ENCODE results near the gene MFSD6.

MFSD6 gene

DNA sequence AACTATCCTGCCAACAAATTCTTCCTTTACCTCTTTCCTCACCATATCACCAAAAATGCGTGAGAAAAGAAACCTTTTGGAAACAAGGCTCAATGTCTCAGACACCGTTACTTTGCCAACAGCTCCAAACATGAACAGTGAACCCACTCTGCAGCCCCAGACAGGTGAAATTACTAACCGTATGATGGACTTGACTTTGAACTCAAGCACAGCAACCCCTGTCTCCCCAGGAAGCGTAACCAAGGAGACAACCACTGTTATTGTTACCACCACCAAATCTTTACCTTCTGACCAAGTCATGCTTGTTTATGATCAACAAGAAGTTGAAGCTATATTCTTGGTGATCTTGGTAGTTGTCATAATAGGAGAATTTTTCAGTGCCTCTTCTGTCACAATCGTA is 28.4 kb downstream of the MFSD6 start:
- no peak for DNase-seq (ENCODE audit: low read depth in 2 of 2)

DNA sequence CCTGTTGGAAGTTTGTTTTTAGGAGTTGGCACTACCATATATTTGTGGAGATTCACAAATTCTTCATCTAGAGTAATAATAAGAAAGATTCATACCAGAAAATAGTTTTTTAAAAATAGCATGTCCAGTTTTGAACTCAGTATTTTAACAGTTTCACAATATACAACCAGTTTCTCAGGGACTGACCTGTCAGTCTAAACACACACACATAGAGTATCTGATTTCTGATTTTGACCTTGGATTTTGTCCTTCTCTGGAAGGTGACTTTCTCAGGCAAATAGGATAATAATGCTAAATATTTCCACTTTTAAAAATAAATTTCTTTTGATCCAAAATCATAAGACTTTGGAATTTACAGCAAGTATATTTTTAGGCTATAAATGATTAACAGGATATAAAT is 32.0 kb downstream of the MFSD6 start:
- no peak for DNase-seq (ENCODE audit: low read depth in 2 of 2)

DNA sequence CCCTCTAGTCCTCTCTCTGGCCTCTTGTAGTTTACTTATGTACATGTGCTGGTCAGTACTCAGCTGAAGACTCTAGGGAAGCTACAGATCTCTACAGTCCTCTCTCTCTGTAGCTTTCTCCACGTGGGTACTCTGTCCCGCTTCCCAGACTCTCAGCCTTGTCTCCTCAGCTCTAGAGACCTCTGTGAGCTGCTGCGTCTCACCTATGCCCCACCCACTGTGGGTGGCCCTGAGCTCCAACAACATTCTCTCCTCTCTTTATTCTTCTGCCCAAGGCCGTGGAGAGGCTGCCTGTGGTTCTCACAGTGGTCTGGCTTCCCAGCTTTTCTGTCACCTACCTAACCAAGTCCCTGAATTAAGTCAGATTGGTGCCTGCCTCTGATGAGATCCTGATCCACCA is 33.4 kb downstream of the MFSD6 start:
- DNase-seq (ENCODE audit: low read depth in 2 of 2), result no peak

DNA sequence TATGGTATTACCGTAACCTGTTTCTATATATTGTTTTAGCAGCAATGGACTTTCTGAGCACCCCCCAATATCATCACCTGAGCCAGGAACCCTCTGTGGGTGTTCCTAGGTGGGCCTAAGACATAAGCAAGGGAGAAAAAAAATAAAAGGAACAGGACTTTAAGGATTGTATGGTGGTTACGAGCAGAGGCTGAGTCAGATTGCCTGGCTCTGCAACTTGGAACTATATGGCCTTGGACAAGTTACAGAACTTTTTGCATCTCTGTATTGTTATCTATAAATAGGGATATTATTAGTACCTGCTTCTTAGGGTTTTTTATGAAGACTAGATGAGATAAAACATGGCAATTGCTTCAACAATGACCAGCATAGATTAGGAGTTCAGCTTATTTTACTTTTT is 34.9 kb downstream of the MFSD6 start:
- no peak for DNase-seq (ENCODE audit: low read depth in 2 of 2)

DNA sequence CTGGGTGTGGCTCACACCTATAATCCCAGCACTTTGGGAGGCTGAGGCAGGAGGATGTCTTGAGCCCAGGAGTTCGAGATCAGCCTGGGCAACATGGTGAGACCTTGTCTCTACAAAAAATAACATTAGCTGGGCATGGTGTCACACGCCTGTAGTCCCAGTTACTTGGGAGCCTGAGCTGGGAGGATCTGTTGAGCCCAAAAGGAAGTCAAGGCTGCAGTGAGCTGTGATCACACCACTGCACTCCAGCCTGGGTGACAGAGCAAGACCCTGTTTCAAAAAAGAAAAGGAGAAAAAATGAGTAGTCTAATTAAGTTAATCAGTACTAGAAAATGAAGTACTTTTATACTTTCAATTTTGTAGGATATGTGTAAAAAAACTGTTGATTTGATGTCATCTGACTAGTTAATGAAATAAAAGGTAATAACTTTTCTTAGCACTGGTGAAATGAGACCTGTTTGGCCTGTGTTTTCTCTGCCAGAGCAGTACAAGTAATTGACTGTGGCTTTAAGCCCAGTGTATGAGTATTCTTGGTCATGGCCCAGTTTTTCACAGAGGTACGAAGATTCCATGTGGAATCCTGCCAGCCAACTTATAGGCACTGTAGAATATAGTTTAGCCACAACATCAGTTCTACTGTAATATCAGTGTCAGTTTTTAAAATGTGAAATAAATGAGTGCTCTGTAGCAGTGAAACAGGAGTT is 35.8 kb downstream of the MFSD6 start:
- DNase-seq (ENCODE audit: low read depth in 2 of 2), result no peak

DNA sequence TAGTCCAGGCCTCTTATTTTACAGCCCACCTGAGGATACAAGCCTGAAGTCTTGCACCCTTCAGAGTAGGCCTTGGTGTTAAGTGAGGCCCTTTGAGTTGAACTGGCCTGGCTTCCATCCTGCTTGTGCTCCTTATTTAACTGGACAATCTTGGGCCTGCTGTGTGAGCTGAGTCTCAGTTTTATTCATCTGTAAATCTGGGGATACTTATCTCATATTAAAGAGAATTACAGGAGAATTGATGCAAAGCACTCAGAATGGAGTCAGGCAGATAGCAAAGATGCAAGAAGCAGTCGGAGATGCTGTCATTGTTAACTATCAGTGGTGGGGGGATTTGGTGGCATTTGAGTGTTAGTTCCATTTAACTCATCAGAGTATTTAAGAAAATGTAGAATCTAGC is 36.8 kb downstream of the MFSD6 start:
- DNase-seq (ENCODE audit: low read depth in 2 of 2), result no peak

DNA sequence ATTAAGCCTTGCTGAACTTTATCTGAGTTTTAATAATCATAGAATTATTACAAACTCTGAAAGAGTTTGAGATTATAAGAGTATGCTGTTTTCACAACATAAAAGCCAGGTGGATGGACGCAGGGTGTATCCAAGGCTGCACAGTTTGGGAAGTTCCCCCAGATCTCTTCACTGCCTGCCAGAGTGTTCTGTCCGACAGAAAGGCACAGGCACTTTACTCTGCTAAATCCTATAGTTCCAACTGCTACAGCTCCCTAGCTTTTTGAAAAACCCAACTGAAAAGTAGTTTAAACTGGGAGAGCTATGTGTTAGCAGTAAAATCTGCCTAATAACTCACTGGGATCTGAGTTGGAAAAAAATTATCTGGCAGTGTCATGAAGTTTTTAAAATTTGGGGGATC is 38.0 kb downstream of the MFSD6 start:
- no peak for DNase-seq (ENCODE audit: low read depth in 2 of 2)

DNA sequence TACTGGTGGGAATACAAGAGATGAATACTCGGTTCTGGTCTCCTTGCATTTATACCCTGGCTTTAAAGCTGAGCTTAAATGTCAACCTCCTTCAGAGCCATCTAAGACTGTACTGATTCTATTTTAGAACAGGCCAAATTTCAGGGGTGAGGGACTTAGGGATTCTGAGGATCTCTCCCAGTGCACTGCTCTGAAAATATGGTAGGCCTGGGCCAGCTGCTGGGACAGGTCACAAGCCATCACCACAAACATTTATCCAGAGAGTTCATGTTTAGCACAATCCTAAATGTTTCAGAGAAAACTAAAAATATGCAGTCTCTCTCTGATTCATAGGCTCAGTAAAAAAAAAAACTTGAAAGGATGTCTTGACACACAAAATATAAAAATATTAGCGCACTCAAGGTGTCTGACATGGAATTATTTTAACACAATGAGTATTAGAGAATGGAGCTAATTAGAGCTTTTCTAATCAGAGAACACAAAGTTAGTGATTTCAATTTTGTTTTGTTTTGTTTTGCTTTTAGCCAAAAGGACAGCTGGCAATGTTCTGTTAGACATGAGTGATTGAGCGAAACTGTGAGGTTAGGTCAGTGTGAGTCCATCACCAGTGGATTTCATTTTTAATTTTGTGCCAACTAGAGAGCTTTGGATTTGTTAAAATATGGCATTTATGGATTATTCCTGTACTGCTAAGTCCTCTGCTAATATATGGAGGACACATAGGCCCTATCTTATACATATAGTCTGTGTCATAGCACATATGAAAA is 38.8 kb downstream of the MFSD6 start:
- no peak for DNase-seq (ENCODE audit: low read depth in 2 of 2)

DNA sequence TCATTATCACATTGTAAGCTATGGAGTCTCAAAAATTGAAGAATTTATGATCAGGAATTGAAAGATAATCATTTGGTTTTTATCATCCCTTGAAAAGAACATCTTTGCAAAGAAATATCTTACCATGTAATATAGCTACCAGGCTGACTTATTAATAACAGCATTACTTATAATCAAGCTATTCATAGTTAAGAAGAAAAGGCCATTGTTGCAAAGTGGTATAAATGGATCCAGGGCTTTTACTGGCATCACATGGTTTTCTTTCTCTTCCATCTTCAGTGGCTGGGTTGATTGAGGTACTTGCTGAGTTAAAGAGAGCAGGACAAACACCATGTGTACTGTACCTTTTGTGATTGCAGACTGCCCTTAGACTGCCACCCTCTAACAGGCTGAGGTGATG is 39.6 kb downstream of the MFSD6 start:
- no peak for DNase-seq (ENCODE audit: low read depth in 2 of 2)

DNA sequence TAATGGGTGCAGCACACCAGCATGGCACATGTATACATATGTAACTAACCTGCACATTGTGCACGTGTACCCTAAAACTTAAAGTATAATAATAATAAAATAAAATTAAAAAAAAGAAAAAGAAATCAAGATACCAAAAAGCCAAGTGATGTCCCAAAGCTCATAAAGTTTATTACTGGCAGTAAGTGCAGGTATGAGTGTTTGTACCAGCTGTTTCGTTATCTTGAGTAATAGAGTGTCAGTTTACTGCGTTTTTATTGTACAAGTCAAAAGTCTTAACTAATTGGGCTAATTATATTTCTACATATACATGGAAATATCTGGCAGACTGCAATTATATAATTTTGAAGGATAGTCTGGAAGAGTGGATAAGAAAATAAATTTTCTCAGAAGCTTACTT is 41.8 kb downstream of the MFSD6 start:
- no peak for DNase-seq (ENCODE audit: low read depth in 2 of 2)

DNA sequence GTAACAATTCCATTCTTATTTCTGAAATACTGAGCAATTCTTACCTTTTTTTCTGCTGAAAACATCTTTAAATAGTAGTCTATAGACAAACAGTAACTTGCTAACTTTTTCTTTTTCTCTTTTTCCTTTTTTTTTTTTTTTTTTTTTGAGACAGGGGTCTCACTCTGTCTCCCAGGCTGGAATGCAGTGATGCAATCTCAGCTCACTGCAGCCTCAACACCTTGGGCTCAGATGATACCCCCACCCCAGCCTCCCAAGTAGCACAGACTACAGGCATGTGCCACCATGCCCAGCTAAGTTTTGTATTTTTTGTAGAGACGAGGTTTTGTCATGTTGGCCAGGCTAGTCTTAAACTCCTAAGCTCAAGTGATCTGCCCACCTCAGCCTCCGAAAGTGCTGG is 42.2 kb downstream of the MFSD6 start:
- DNase-seq (ENCODE audit: low read depth in 2 of 2), result no peak

DNA sequence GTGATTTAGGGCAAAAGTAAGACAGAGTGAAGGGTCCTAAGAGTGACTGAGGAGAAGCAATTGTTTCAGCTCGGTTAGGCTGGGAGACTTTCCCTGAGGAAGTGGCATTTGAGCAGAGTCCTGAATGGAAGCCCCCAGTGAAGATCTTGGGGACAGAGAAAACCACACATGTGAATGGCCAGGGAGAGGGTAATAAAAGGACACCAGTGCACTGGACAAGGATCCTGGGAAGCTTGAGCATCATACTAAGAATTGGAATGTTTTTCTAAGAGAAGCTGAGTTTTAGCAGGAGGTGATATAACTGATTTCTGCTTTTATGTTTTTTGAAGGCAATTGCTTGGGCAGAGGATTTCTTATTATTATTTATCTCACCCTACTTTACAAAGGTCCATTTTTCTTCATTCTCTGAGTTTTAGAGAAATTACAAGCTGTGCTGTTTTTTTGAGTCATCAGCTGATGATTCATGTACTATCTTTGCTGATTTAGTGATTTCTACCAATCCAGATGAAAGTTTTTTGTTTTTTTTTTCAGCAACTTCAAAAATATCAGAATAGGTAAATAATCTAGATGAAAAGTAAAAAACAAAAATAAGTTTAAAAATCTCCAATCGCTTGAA is 43.5 kb downstream of the MFSD6 start:
- DNase-seq (ENCODE audit: low read depth in 2 of 2), result no peak

DNA sequence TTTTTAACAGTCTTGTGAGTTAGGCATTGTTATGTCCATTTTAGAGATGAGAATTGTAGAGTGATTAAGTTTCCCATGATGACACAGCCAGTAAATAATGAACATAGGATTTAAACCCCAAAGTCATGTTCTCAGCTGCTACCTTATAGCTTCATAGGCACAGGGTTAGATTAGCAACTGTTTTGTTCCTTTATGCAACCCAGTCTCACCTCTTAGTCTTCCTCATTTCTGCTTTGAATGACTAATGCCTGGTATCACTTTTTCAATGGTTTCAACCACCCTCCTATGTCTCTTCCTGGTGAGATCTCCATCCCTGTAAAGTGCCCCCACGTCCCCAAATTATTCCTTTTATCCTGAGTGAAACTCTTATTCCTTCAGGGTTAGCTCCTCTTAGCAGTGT is 44.3 kb downstream of the MFSD6 start:
- DNase-seq (ENCODE audit: low read depth in 2 of 2), result no peak

DNA sequence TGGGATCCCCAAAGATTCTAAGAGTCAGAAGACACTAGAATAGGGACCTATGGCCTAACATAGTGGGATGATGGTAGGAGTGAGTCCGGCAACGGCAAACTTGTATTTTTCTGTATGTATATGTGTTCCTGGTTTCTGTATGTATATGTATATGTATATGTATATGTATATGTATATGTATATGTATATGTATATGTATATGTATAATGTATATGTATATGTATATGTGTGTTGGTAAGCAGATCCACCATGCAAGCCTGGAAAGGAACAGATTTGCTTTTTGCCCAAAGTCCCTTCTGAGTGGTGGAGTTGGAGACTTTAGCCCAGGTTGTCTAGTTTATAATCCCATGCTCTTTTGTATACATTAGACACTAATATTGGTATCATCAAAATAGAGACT is 46.6 kb downstream of the MFSD6 start:
- no peak for DNase-seq (ENCODE audit: low read depth in 2 of 2)

DNA sequence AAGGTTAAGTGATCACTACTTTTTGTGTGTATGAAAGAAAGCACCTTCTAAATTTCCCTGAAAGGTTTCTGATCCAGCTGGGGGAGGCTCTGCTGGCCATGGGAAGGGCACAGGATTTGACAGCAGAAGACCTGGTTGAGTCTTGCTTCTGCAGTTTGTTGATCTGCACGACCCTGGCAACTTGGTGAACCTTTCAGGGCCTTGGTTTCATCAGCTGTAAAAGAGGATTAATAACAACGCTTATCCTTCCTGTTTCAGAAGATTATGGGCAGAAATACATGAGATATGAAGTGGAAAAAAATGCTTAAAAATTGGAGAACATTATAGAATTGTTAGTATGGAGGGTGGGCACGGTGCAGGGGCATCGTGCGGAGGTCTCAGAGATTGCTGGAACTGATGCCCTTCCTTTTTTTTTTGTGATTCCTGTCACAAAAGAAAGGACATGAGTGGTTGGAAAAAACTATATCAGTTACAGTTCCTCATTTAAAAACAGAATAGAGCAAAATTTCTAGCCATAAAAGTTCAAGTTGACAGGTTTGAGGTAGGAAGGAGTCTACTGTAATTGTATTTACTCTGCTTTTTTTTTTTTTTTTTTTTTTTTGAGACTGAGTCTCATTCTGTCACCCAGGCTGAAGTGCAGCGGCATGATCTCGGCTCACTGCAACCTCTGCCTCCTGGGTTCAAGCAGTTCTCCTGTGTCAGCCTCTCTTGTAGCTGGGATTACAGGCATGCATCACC is 47.4 kb downstream of the MFSD6 start:
- no peak for DNase-seq (ENCODE audit: low read depth in 2 of 2)

DNA sequence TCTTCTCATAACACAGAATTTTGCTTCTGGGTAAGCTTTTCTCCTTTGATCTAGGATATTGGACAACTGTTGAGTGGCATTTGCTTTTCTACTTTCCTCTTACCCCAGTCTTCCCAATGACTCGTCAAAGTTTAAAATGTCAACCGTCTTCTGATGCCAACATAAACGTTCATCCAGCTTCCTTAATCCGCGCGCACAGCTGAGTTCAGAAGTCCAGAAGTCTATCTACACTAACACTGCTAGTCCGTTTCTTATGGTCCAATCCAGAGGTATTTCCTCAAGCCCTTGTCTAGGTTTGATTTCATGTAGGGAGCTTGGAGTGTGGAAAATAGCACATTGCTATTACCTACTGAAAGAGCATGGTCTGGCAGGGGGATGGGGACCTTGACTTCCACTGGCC is 48.7 kb downstream of the MFSD6 start:
- no peak for DNase-seq (ENCODE audit: low read depth in 2 of 2)

DNA sequence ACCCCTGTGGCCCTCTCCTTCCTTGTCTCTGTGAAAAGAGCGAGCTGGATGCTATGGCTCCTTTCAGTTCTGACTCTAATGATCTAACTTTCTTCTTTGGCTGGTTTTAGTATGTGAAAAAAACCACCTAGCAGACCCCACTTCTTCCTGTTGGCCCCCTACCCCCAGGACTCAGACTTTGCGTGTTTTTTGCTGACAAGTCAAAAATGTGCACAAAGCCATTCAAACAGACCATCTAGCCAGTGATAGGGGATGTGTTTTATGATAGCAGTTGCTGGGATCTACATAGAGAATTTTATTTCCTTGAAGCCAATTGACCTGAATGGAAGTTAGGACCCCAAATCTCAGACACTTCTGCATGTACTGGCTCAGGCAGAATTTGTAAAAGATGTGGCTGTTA is 49.1 kb downstream of the MFSD6 start:
- DNase-seq (ENCODE audit: low read depth in 2 of 2), result no peak

DNA sequence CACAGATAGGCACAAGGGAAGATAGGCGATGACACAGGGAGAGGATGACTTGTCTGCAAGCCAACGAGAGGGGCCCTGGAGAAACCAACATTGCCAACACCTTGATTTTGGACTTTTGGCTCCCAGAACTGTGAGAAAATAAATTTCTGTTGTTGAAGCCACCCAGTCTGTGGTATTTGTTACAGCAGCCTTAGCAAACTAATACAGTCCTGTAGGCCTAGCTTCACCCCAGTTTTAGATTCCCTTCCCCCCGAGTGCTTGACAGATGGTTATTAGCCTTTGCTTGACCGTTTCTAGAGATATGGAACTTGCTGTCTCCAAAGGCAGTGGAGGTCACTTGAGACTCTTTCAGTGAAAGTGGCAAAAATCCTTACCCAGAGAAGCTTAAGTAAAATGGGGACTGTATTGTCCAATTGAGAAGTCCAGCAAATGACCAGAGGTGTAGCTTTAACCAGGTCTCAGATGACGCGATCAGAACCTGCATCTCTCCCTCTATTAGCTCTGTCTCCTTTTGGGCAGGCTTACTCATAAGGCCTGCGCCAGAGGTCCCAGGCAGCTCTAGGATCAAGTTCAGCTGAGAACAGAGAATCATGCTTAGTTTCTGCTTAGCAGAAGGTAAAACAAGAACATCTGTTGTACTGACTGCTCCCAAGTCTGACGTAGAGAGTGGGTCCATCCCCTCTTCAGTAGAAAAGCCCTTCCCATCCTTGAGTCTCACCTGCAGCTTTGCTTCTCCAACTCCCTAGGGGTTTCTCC is 50.4 kb downstream of the MFSD6 start:
- no peak for DNase-seq (ENCODE audit: low read depth in 2 of 2)

DNA sequence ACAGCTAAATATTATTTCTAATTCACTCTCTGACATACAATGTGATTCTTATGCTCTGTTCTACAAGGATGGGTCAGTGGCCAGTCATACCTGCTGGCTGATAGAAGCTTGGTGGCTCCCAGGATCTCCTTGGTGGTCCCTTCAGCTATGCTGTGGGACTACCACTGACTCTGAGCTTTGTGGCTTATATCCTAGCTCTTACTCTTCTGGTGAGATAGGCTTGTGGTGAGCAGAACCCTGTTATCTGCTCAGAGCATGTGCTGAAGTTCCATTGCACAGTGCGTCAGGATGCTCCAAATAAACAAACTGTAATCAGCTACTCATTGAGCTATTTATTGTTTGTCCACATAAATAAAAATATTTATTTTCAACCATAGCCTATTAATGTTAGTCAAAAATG is 51.7 kb downstream of the MFSD6 start:
- no peak for DNase-seq (ENCODE audit: low read depth in 2 of 2)

DNA sequence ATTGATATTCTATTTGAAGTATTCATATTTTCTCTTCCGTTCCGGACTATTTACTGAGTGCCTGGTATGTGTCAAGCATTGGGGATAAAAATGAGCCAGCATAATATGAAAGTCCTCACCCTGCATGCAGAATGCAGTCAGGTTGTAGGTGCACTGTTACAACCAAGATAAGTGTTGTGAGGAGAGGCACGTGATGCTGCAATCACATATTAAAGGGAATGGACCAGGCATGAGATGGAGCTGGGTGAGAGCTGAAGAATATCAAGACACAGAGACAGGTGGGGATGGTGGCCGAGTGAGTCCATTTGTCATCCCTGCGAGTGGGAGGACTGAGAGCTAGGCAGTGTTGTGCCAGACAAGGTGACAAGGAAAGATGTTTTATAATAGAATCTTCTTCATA is 52.3 kb downstream of the MFSD6 start:
- DNase-seq (ENCODE audit: low read depth in 2 of 2), result no peak

DNA sequence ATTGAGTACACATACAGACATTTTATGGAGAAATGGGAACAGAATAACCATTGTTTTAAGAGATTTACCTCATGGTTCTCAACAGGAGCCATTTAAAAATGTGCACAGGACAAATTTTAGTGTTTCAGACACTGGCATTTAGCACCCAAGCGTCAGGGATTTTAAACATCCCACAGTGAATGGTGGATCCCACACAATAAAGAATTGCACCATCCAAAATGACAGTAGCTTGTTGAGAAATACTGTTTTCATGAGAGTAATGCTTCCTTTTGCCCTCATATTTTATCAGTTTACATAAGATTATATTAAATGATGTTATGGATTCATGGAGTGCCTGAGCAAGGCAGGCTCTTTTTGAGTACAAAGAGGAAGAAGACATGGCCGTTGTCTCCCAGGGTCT is 54.0 kb downstream of the MFSD6 start:
- no peak for DNase-seq (ENCODE audit: low read depth in 2 of 2)

DNA sequence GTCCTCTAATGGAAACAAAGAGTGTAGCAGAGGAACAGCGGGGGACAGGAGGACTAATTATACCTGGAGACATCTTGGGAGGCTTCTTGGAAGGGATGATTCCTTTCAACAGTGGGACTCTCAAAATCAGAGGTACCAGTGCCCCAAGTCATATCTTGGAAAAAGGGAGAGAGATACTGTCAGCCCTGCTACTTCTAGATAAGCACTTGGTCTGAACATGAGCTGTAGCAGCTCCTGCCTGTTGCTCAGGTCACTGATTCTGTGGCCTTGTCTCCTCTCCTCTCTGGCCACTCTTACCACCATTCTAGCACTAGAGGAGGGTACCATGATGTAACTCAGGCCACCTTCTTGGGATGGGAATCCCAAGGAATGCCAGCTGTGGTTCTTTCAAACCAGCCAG is 54.5 kb downstream of the MFSD6 start:
- no peak for DNase-seq (ENCODE audit: low read depth in 2 of 2)
